Dermis microvascular lymphatic vessel endothelial cell (primary cell): Measurements from ENCODE around the gene FAM219A. TPM values are rescaled to one million over a fixed set of nuclear protein-coding genes. Genes with fewer than 3 reads are reported as not detected.
A peak's percentile ranks its signal among the peaks of the same experiment; 100 is the strongest.
"Not testable (repeated sequence)": the region's sequence is repeated elsewhere in the genome, so short reads cannot be mapped to it uniquely, and the experiment has no call there.

Source experiments
- DNase-seq, 2 donors: peaks; one replicate each; pipeline versions ENCODE4 v3.0.0 to v3.0.0-alpha.2; 2010; ENCODE audit warnings: low read depth in 2 of 2
- total RNA-seq: library from RNA; depleted of rRNA; stranded (reverse); fragments of >200 nt; gene quantifications from 2 replicates; pipeline ENCODE4 v1.2.1, GENCODE V29; 2014

Gene FAM219A
- total RNA-seq, 1 donor from 2014 or later: 5.0 TPM

- DNase-seq: no peak
Measured at GRCh38 chr9:34484678-34485077, 26.3 kb upstream of the FAM219A start.

GRCh38 chr9:34482746-34483145 is 24.4 kb upstream of the FAM219A start:
- DNase-seq: not testable (repeated sequence)

GRCh38 chr9:34481620-34482019 is 23.2 kb upstream of the FAM219A start:
- DNase-seq: not testable (repeated sequence)

- DNase-seq: no peak
Measured at GRCh38 chr9:34479431-34479866, 21.1 kb upstream of the FAM219A start.

- no peak for DNase-seq
Measured at GRCh38 chr9:34477541-34477940, 19.2 kb upstream of the FAM219A start.

GRCh38 chr9:34475097-34475496 is 16.7 kb upstream of the FAM219A start:
- DNase-seq: no peak

- DNase-seq: no peak
Measured at GRCh38 chr9:34465468-34465867, 7.1 kb upstream of the FAM219A start.

- no peak for DNase-seq
Measured at GRCh38 chr9:34464571-34464970, 6.2 kb upstream of the FAM219A start.

DNA sequence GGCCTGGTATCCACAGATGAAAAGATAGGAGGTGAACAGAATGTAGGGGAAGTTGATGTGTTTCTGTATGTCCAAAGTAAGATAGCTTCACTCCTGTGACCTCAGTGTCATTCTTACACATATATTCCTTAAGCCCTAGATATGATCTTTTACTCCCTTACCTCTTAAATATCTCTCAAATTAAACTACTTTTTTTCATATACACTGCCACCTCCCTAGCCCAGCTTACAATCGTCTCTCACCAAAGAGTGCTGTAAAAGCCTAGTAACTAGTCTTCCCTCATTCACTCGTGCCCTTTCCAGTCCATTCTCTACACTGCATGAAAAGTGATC is 5.5 kb upstream of the FAM219A start:
- no peak for DNase-seq

DNA sequence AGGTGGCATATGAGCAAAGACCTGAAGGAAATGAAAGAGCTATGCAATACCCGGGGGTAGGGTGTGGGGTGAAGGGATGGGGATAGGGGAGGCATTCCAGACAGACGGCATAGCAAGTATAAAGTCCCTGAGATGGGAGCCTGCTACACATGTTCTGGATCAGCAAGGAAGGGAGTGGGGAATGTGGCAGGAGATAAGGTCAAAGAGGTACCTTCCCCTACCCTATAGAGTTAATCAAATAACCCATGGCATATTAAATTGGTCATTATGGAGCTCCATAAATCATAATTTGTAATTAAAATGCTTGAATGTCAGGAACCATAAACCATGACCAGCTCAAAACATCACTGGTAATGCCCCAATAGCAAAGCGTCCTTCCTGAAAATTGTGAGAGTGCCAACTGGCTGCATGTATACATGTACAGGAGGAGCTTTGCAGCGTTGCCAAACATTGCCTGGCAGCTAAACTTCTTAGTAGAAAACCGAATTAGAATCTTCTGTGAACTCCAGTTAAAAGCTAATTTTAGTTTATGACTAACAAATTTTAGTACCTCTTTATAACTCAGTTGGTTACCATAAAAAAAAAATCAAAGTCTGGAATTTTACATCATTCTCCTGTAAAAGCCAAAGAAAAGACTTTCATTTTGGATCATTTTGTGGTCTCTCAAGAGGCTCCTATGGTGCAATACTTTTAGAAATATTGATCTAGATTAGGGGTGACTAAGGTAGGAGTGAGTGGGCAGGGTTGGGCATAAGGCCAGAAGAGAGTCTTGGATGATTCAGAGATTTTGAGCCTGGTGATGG is 4.9 kb upstream of the FAM219A start:
- DNase-seq: no peak

DNA sequence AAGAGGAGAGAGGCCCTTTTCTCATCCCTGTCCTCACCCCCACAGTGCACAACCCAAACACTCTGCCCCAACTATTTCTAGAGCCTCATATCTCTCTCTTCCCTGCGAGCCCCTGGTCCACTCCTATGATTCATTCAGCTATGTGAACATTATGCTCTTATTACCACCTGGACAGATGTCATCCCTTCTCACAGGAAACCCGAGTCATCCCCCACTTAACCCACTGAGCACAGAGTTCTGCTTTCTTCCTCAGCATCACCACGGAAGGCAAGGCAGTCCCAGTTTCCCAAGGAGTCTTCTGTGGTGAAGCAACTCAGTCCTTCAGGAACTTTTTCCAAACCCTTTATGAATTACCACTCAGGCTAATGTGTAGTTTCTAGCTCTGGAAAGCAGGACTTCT is 1.6 kb upstream of the FAM219A start:
- no peak for DNase-seq

GRCh38 chr9:34459356-34459755 is 986 bp upstream of the FAM219A start:
- DNase-seq: no peak

GRCh38 chr9:34458959-34459340 is 580 bp upstream of the FAM219A start:
- DNase-seq: no peak

DNA sequence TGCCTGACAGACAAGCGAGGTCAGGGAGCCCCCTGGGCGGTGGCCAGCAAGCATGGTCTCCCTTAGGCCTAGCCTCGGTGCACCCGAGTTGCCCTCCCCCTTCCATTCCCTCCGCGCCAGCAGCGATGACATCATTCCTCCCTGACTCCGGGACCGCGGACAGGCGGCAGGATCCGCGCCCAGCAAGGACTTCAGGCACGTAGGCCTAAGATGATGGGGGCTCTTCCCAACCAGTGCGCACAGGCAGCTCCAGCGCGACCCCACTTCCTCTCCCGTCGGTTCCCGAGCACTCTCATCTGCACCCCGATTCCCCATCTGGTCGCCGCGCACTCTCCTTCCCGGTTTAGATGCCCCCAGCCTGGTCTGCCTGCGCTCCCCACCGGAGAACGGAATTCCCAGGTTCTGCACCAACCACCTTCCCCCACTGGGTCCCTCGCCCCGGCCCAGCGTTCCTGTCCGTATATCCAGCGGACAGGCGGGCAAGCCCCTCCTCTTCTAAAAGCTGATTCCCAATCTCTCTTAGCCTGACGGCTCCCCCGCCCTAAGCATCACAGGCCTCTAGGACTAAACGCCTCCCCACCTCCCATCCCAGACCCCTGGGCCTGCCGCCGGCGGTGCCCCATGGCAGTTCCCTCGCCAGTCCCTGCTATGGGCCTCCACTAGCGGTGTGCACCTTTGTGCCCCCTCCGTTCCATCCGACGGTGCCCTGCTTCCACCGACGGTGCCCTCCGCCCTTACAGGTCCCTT is 931 bp downstream of the FAM219A start:
- DNase-seq: peak; percentile 12 to 77

GRCh38 chr9:34456746-34457145 is 1.6 kb downstream of the FAM219A start:
- no peak for DNase-seq

GRCh38 chr9:34456151-34456550 is 2.2 kb downstream of the FAM219A start:
- DNase-seq: no peak

GRCh38 chr9:34454571-34455065 is 3.8 kb downstream of the FAM219A start:
- DNase-seq: no peak

GRCh38 chr9:34452568-34452967 is 5.8 kb downstream of the FAM219A start:
- peak in 1 of 2 donors; percentile 47 for DNase-seq

GRCh38 chr9:34451545-34451944 is 6.8 kb downstream of the FAM219A start:
- DNase-seq: no peak

GRCh38 chr9:34451135-34451534 is 7.2 kb downstream of the FAM219A start:
- DNase-seq: no peak

GRCh38 chr9:34450644-34451043 is 7.7 kb downstream of the FAM219A start:
- no peak for DNase-seq

- no peak for DNase-seq
Measured at GRCh38 chr9:34446951-34447350, 11.4 kb downstream of the FAM219A start.

- DNase-seq: no peak
Measured at GRCh38 chr9:34446468-34446891, 11.9 kb downstream of the FAM219A start.
